HEK293T (cell line): ENCODE results near the gene SIPA1L3.

Experiments
- CTCF ChIA-PET: fragments of 350-600 bp; formaldehyde crosslinking; extraction: SDS; loops from one replicate; lab custom pipeline; 2021; ENCODE audit warnings: antibody characterized with exemption, inconsistent platforms; lab: Yijun Ruan, JAX
- POLR2A ChIA-PET: fragments of 350-600 bp; formaldehyde crosslinking; extraction: SDS; loops from one replicate; lab custom pipeline; 2020; ENCODE audit warnings: antibody characterized with exemption, inconsistent platforms; lab: Yijun Ruan, JAX
- DNase-seq: peaks from one replicate; pipeline ENCODE4 v3.0.0; 2012; ENCODE audit warnings: mixed read lengths; ENCODE audit errors: extremely low spot score
- ARNT ChIP-seq: fragments of 450-650 bp; IDR thresholded peaks from 2 replicates; pipeline ENCODE4 v1.6.1; 2017; ENCODE audit warnings: mild to moderate bottlenecking
- BHLHE40 ChIP-seq: fragments of 450-650 bp; IDR thresholded peaks from 2 replicates; pipeline ENCODE4 v1.6.1; 2016; ENCODE audit warnings: mild to moderate bottlenecking, moderate library complexity, borderline replicate concordance
- CTBP1 ChIP-seq: fragments of 450-650 bp; IDR thresholded peaks from 2 replicates; pipeline ENCODE4 v1.6.1; 2016; ENCODE audit warnings: borderline replicate concordance
- ELF4 ChIP-seq: fragments of 450-650 bp; IDR thresholded peaks from 2 replicates; pipeline ENCODE4 v1.6.1; 2017; ENCODE audit warnings: antibody characterized with exemption
- FOXA1 ChIP-seq: fragments of 450-650 bp; IDR thresholded peaks from 2 replicates; pipeline ENCODE4 v1.6.1; 2016; ENCODE audit warnings: mild to moderate bottlenecking
- FOXK2 ChIP-seq: fragments of 450-650 bp; IDR thresholded peaks from 2 replicates; pipeline ENCODE4 v1.6.1; 2016; ENCODE audit warnings: mild to moderate bottlenecking
- FOXM1 ChIP-seq: fragments of 450-650 bp; IDR thresholded peaks from 2 replicates; pipeline ENCODE4 v1.6.1; 2017; ENCODE audit warnings: mild to moderate bottlenecking, borderline replicate concordance
- HDGF ChIP-seq: fragments of 450-650 bp; IDR thresholded peaks from 2 replicates; pipeline ENCODE4 v1.6.1; 2017; ENCODE audit warnings: antibody characterized with exemption, borderline replicate concordance
- L3MBTL2 ChIP-seq: fragments of 450-650 bp; conservative IDR thresholded peaks from 2 replicates; pipeline ENCODE4 v1.6.1; 2016; ENCODE audit warnings: mild to moderate bottlenecking
- LEF1 ChIP-seq: fragments of 450-650 bp; IDR thresholded peaks from 2 replicates; pipeline ENCODE4 v1.6.1; 2017; ENCODE audit warnings: mild to moderate bottlenecking, borderline replicate concordance
- NFRKB ChIP-seq: fragments of 450-650 bp; IDR thresholded peaks from 2 replicates; pipeline ENCODE4 v1.6.1; 2016; ENCODE audit warnings: mild to moderate bottlenecking, moderate library complexity
- SP1 ChIP-seq: fragments of 450-650 bp; IDR thresholded peaks from 2 replicates; pipeline ENCODE4 v1.6.1; 2017
- SUZ12 ChIP-seq: fragments of 450-650 bp; IDR thresholded peaks from 2 replicates; pipeline ENCODE4 v1.6.1; 2016; ENCODE audit warnings: mild to moderate bottlenecking
- TARDBP ChIP-seq: fragments of 450-650 bp; IDR thresholded peaks from 2 replicates; pipeline ENCODE4 v1.6.1; 2016
- ZNF384 ChIP-seq: fragments of 450-650 bp; IDR thresholded peaks from 2 replicates; pipeline ENCODE4 v1.6.1; 2016
- TF ChIP-seq, protein P1 (sequence below): fragments of 450-650 bp; IDR thresholded peaks from 2 replicates; pipeline ENCODE4 v1.6.1; 2016

Gene SIPA1L3

DNA sequence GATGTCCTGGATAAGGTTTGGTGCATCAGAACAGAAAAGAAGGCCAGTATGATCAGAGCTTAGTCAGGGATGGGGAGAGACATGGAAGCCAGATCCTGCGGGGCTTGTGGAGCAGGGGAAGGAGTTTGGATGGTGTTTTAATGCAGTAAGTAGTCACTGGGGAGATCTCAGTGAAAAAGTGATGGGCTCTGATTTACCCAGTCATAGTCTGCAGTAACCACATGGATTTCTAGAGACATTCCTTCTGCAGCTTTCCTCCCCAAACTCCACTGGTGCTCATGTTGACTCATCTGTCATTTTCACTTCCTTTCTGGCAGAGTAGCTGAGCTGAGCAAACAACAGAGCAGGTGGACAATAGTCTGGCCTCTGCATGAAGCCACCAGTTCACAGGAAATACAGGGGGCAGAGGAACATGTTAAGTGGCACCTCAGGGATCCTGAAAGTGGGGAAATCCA, 172.9 kb downstream of the SIPA1L3 start:
- ChIA-PET POLR2A (no interaction called here), CTCF (interaction anchor here (0.5 to 0.7 kb wide), 2 partner anchors 11 to 25 kb away, joined by 3 read pairs; no protein-coding TSS in a partner anchor)
- no peak for DNase-seq
- TF ChIP-seq NFRKB (no peak), SP1 (no peak), FOXM1 (no peak), TARDBP (no peak), CTBP1 (no peak), SUZ12 (no peak), ELF4 (no peak), FOXA1 (no peak), LEF1 (no peak), FOXK2 (no peak), ARNT (no peak), HDGF (no peak), BHLHE40 (no peak)
- TF ChIP-seq, protein P1, sequence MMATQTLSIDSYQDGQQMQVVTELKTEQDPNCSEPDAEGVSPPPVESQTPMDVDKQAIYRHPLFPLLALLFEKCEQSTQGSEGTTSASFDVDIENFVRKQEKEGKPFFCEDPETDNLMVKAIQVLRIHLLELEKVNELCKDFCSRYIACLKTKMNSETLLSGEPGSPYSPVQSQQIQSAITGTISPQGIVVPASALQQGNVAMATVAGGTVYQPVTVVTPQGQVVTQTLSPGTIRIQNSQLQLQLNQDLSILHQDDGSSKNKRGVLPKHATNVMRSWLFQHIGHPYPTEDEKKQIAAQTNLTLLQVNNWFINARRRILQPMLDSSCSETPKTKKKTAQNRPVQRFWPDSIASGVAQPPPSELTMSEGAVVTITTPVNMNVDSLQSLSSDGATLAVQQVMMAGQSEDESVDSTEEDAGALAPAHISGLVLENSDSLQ = no peak

DNA sequence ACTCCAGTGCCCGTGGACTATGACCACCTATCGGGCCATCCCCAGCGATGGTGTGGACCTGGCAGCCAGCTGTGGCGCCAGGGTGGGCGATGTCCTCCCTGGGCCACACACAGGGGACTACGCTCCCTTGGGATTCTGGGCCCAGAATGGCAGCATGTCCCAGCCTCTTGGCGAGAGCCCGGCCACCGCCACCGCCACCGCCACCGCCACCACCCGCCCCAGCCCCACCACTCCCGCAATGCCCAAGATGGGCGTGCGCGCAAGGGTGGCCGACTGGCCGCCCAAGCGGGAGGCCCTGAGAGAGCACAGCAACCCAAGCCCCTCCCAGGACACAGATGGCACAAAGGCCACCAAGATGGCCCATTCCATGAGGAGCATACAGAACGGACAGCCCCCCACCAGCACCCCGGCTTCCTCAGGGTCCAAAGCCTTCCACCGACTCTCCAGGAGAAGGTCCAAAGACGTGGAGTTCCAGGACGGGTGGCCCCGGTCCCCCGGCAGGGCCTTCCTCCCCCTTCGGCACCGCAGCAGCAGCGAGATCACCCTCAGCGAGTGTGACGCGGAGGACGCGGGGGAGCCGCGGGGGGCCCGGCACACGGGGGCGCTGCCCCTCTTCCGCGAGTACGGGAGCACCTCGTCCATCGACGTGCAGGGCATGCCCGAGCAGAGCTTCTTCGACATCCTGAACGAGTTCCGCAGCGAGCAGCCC, 174.7 kb downstream of the SIPA1L3 start:
- ChIA-PET CTCF (no interaction called here), POLR2A (no interaction called here)
- TF ChIP-seq ZNF384 = no peak
- no peak for TF ChIP-seq ELF4
- no peak for TF ChIP-seq HDGF
- TF ChIP-seq FOXK2 = no peak
- no peak for TF ChIP-seq L3MBTL2
- no peak for TF ChIP-seq CTBP1
- no peak for TF ChIP-seq LEF1

DNA sequence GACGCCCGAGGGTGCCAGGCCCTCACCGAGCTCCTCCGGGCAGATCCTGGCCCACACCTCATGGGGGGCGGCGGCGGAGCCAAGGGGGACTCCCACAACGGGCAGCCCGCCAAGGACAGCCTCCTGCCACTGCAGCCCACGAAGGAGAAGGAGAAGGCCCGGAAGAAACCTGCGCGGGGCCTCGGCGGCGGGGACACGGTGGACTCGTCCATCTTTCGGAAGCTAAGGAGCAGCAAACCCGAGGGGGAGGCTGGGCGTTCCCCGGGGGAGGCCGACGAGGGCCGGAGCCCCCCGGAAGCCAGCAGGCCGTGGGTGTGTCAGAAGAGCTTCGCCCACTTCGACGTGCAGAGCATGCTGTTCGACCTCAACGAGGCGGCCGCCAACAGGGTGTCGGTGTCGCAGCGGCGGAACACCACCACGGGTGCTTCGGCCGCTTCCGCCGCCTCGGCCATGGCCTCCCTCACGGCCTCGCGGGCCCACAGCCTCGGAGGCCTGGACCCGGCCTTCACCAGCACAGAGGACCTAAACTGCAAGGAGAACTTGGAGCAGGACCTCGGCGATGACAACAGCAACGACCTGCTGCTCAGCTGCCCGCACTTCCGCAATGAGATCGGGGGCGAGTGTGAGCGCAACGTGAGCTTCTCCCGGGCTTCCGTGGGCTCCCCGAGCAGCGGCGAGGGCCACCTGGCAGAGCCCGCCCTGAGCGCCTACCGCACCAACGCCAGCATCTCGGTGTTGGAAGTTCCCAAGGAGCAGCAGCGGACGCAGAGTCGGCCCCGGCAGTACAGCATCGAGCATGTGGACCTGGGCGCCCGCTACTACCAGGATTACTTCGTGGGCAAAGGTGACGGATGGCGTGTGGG, 175.5 kb downstream of the SIPA1L3 start:
- CTCF ChIA-PET = no interaction called here

More for the DNA sequence above, 174.7 kb downstream of the SIPA1L3 start:
- DNase-seq = no peak

DNA sequence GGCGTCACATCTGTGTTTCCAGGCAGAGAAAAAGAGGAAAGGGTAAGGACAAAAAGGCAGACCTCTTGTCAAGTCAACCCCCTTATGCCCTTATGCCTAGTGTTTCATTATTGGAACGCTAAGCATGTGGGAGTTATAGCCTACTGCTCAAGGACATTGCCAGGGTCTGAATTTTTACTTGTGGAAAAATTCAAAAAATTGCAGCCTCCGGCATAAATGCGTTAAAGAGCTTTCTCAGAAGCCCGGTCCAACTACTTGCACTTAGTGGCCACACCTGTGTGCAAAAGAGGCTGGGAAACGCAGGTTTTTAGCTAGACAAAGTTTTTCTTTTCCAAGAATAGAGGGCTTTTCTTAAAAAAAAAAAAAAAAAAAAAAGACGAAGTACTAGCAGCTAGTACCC, 177.2 kb downstream of the SIPA1L3 start:
- TF ChIP-seq FOXA1 (no peak), CTBP1 (no peak), SUZ12 (no peak), FOXK2 (no peak), SP1 (no peak), TARDBP (no peak), BHLHE40 (no peak), FOXM1 (no peak), HDGF (no peak), LEF1 (no peak), ARNT (no peak), NFRKB (no peak), ZNF384 (no peak), L3MBTL2 (no peak), ELF4 (no peak)
- TF ChIP-seq, protein P1 = no peak
- ChIA-PET POLR2A (no interaction called here), CTCF (no interaction called here)
- no peak for DNase-seq

More for the DNA sequence above, 175.5 kb downstream of the SIPA1L3 start:
- POLR2A ChIA-PET = no interaction called here
- TF ChIP-seq BHLHE40 = no peak
- DNase-seq = no peak

DNA sequence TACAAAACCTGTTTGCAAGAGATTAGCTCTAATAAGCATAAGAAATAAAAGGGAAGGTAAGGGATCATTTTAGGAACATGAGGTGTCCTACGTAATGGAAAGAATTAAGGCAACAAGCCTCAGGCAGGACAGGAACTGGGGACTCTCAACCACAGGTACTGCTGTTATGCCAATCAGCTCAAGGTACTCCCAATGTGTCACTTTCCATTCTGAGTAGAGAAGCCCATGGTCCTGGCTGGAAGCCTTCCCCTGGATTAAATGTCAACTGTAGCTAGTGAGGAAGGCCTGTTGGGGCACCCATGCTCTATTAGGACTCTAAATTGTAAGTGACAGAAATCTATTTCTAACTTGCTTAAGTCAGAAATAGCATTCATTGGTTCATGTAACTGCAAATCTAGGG, 182.4 kb downstream of the SIPA1L3 start:
- TF ChIP-seq BHLHE40 (no peak), ELF4 (no peak), L3MBTL2 (no peak), FOXK2 (no peak), SP1 (no peak), NFRKB (no peak), FOXA1 (no peak), TARDBP (no peak), SUZ12 (no peak), HDGF (no peak), FOXM1 (no peak), ZNF384 (no peak), CTBP1 (no peak), ARNT (no peak), LEF1 (no peak)
- TF ChIP-seq, protein P1 = no peak
- ChIA-PET POLR2A (no interaction called here), CTCF (interaction anchor here (0.6 kb wide), 1 partner anchor 187 kb away, joined by 3 read pairs; no protein-coding TSS in a partner anchor)
- no peak for DNase-seq

DNA sequence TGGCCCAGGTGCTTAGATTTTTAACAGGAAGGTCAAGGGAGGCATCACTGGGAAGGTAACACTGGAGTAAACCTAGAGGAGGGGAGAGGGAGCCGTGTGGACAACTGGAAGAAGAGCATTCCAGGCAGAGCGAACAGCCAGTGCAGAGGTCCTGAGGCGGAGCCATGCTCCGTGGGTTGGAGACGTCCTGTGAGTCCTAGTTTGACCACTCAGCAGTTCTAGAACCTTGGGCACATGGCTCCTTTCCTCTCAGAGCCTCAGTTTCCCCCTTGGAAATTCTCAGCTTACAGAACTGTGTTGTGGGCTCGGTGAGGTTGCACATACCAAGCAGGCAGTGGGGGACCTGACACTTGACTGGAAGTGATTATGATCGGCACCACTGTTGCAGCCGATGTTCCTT, 186.1 kb downstream of the SIPA1L3 start:
- ChIA-PET CTCF (no interaction called here), POLR2A (no interaction called here)
- DNase-seq = no peak
- TF ChIP-seq ZNF384 (no peak), ELF4 (no peak), BHLHE40 (no peak), FOXK2 (no peak), SUZ12 (no peak), L3MBTL2 (no peak), FOXA1 (no peak), SP1 (no peak), FOXM1 (no peak), LEF1 (no peak), CTBP1 (no peak), NFRKB (no peak)
- TF ChIP-seq, protein P1 = no peak
